ENCODE results near the gene IL17RC. TPM values are rescaled to one million over a fixed set of nuclear protein-coding genes. Genes with fewer than 3 reads are reported as not detected.
A peak's percentile ranks its signal among the peaks of the same experiment; 100 is the strongest.

The IL17RC gene
- total and polyA plus RNA-seq, 2 experiments from 2014 or later, result 8.4 to 12.6 TPM

DNA sequence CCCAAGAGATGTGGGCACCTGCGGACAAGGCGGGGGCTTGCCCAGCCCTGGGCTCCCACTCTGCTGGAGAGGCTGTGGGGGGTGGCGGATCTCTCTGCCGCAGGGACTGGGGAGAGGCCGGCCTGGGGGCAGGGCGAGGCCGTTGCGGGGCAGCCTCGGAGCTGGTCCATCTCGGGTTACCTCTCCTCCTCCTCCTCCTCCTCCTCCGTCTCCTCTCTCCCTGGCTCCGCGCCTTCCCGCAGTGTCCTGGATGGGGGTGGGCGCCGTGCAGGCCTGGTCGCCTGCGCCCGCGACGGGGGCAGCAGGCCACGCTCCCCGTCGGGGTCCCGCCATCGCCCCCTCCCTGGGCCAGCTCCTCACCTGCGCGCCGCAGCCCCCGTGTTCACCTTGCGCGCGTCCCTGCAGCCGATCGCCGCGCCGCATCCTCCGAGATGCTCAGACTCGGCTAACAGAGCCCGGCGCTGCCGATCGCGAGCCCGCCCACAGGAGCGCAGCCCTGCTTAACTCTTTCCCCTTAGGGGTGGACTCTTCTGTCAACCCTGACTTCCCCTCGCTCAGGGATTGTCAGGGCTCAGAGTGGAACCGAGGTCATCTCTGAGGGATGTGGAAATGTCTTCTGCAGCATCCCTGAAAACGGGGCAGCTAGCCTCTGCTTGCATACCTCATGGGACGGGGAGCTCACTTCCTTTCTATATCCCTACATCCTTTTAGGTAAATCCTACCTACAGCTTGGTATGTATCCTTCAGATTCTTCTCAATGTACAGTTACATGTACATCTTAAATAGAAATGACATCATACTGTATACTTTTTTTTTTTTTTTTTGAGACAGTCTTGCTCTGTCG is 35.3 kb downstream of the IL17RC start, which contains the start of gene PRRT3:
Gene PRRT3, minus strand, starts transcription at position 447 of the 844 bp plus-strand sequence. CDS start 2,293 bp downstream, outside the sequence.
- peaks cover 32% of the 10 kb centered on the region for H3K4me1 Mint-ChIP-seq
- TF ChIP-seq, protein P1, sequence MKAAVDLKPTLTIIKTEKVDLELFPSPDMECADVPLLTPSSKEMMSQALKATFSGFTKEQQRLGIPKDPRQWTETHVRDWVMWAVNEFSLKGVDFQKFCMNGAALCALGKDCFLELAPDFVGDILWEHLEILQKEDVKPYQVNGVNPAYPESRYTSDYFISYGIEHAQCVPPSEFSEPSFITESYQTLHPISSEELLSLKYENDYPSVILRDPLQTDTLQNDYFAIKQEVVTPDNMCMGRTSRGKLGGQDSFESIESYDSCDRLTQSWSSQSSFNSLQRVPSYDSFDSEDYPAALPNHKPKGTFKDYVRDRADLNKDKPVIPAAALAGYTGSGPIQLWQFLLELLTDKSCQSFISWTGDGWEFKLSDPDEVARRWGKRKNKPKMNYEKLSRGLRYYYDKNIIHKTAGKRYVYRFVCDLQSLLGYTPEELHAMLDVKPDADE (IDR thresholded peaks at IDR 0.05), result peak; percentile 40; the same call in 1 of the 2 replicates
- TF ChIP-seq POLR2AphosphoS5 (IDR thresholded peaks at IDR 0.05; ENCODE audit: low read depth), result peak; percentile 84
- TF ChIP-seq, protein P2, sequence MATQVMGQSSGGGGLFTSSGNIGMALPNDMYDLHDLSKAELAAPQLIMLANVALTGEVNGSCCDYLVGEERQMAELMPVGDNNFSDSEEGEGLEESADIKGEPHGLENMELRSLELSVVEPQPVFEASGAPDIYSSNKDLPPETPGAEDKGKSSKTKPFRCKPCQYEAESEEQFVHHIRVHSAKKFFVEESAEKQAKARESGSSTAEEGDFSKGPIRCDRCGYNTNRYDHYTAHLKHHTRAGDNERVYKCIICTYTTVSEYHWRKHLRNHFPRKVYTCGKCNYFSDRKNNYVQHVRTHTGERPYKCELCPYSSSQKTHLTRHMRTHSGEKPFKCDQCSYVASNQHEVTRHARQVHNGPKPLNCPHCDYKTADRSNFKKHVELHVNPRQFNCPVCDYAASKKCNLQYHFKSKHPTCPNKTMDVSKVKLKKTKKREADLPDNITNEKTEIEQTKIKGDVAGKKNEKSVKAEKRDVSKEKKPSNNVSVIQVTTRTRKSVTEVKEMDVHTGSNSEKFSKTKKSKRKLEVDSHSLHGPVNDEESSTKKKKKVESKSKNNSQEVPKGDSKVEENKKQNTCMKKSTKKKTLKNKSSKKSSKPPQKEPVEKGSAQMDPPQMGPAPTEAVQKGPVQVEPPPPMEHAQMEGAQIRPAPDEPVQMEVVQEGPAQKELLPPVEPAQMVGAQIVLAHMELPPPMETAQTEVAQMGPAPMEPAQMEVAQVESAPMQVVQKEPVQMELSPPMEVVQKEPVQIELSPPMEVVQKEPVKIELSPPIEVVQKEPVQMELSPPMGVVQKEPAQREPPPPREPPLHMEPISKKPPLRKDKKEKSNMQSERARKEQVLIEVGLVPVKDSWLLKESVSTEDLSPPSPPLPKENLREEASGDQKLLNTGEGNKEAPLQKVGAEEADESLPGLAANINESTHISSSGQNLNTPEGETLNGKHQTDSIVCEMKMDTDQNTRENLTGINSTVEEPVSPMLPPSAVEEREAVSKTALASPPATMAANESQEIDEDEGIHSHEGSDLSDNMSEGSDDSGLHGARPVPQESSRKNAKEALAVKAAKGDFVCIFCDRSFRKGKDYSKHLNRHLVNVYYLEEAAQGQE (IDR thresholded peaks at IDR 0.05; ENCODE audit: unreplicated experiment), result no peak
- H3K4me3 Mint-ChIP-seq, result peak within 1 kb of the TSS; percentile 78
- no peak within 1 kb of the TSS for H3K27ac Mint-ChIP-seq
- Histone ChIP-seq H3K27me3 (ENCODE audit: insufficient read depth) (peaks cover 13% of the 10 kb centered on the region; the same call in 1 of the 2 replicates), H3K4me3 (peak within 1 kb of the TSS; percentile 88), H3F3A (replicated peaks; ENCODE audit: low read depth) (peaks cover 4% of the 10 kb centered on the region; the same call in 1 of the 2 replicates), H3K4me2 (peak within 1 kb of the TSS; percentile 88), H2AFZ (peak within 1 kb of the TSS; percentile 80), H3K4me1 (ENCODE audit: insufficient read depth) (peaks cover 21% of the 10 kb centered on the region), H3K27ac (ENCODE audit: low read depth) (no peak within 1 kb of the TSS), H3K79me2 (replicated peaks; ENCODE audit: insufficient read depth) (no peaks in the 10 kb centered on the region), H3K9me2 (ENCODE audit: insufficient read depth) (no peaks in the 10 kb centered on the region), H3K36me3 (ENCODE audit: insufficient read depth) (no peaks in the 10 kb centered on the region), H4K20me1 (replicated peaks; ENCODE audit: insufficient read depth) (no peaks in the 10 kb centered on the region; the same call in 1 of the 2 replicates)
- H3K27me3 Mint-ChIP-seq (ENCODE audit: insufficient read depth, low read depth, poor library complexity), result peaks cover 11% of the 10 kb centered on the region
- H3K9me3 Mint-ChIP-seq, result no peaks in the 10 kb centered on the region
- ATAC-seq, result peak; percentile 75
- peaks cover 8% of the 10 kb centered on the region; the same call in 1 of the 3 replicates for H3K36me3 Mint-ChIP-seq (ENCODE audit: low read depth)
- DNase-seq (ENCODE audit: low spot score), result peak; percentile 88

DNA sequence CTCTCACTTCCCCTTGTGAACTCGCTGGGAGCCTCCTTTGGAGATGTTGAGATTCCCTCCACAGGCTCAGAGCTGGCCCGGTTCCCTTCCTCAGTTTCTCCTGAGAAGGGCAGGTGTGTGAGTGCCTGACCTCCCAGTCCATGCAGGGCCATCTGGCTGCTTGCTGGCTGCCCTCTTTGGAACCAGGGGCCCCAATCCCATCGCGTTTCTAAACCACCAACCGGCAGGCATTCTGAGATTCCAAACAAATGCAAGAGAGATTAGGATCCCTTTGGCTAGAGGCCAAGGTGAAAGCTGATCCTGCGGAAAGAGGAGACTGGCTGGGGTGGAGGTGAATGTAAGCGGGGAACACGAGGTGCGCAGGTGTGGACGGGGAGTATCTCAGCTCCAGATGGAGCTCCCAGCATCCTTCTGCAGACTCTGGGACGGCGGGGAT is 38.2 kb downstream of the IL17RC start:
- Histone ChIP-seq H3K4me3 (no peak overlapping the region), H3K9me2 (ENCODE audit: insufficient read depth) (no peaks in the 10 kb centered on the region), H3K36me3 (ENCODE audit: insufficient read depth) (no peaks in the 10 kb centered on the region), H2AFZ (no peak overlapping the region), H3K27ac (ENCODE audit: low read depth) (no peak overlapping the region), H4K20me1 (replicated peaks; ENCODE audit: insufficient read depth) (no peaks in the 10 kb centered on the region; the same call in 1 of the 2 replicates), H3K4me2 (peak overlapping the region; percentile 28), H3K79me2 (replicated peaks; ENCODE audit: insufficient read depth) (no peaks in the 10 kb centered on the region), H3F3A (replicated peaks; ENCODE audit: low read depth) (peaks cover 4% of the 10 kb centered on the region; the same call in 1 of the 2 replicates), H3K4me1 (ENCODE audit: insufficient read depth) (peaks cover 17% of the 10 kb centered on the region), H3K27me3 (ENCODE audit: insufficient read depth) (peaks cover 13% of the 10 kb centered on the region; the same call in 1 of the 2 replicates)
- peak; percentile 77 for DNase-seq (ENCODE audit: low spot score)
- Mint-ChIP-seq H3K9me3 (no peaks in the 10 kb centered on the region), H3K4me3 (peak overlapping the region; percentile 19; the same call in 1 of the 3 replicates), H3K36me3 (ENCODE audit: low read depth) (peaks cover 3% of the 10 kb centered on the region; the same call in 1 of the 3 replicates), H3K4me1 (peaks cover 32% of the 10 kb centered on the region), H3K27me3 (ENCODE audit: insufficient read depth, low read depth, poor library complexity) (peaks cover 11% of the 10 kb centered on the region), H3K27ac (no peak overlapping the region)
- ATAC-seq, result peak; percentile 68
- TF ChIP-seq POLR2AphosphoS5 (IDR thresholded peaks at IDR 0.05; ENCODE audit: low read depth) (no peak), ZNF114 (CRISPR knock-in tag; IDR thresholded peaks at IDR 0.05) (no peak)
- TF ChIP-seq, protein P2 (IDR thresholded peaks at IDR 0.05; ENCODE audit: unreplicated experiment), result no peak
- TF ChIP-seq, protein P3, sequence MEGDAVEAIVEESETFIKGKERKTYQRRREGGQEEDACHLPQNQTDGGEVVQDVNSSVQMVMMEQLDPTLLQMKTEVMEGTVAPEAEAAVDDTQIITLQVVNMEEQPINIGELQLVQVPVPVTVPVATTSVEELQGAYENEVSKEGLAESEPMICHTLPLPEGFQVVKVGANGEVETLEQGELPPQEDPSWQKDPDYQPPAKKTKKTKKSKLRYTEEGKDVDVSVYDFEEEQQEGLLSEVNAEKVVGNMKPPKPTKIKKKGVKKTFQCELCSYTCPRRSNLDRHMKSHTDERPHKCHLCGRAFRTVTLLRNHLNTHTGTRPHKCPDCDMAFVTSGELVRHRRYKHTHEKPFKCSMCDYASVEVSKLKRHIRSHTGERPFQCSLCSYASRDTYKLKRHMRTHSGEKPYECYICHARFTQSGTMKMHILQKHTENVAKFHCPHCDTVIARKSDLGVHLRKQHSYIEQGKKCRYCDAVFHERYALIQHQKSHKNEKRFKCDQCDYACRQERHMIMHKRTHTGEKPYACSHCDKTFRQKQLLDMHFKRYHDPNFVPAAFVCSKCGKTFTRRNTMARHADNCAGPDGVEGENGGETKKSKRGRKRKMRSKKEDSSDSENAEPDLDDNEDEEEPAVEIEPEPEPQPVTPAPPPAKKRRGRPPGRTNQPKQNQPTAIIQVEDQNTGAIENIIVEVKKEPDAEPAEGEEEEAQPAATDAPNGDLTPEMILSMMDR (conservative IDR thresholded peaks at IDR 0.05; ENCODE audit: low read depth in 2 of 2), result no peak
- TF ChIP-seq, protein P1 (IDR thresholded peaks at IDR 0.05), result no peak
